GM12878 (cell line): ENCODE results near the gene SLC25A45. TPM values are rescaled to one million over a fixed set of nuclear protein-coding genes. Genes with fewer than 3 reads are reported as not detected.

Experiments used
- ATAC-seq: fragments of 200-7000 bp; cut with Tn5 transposase; 3 replicates; pipeline ENCODE4 v1.9.1; 2020; ENCODE audit warnings: mild to moderate bottlenecking, moderate library complexity
- BruUV-seq: library from RNA; stranded (reverse); fragments of 400-500 nt; replicated peaks from 2 replicates; lab custom pipeline; 2021; lab: Mats Ljungman, UMichigan
- CTCF ChIA-PET: fragments of 300-600 bp; sonication (Branson Sonifier 250); formaldehyde crosslinking; extraction: SDS; loops from one replicate; lab custom pipeline; 2021; ENCODE audit warnings: inconsistent platforms; lab: Yijun Ruan, JAX
- POLR2A ChIA-PET: fragments of 350-600 bp; formaldehyde crosslinking; extraction: SDS; loops from one replicate; lab custom pipeline; 2021; ENCODE audit warnings: inconsistent platforms; lab: Charles Lee
- RAD21 ChIA-PET: fragments of 300-600 bp; sonication (Branson Sonifier 250); formaldehyde crosslinking; loops from one replicate; lab custom pipeline; 2023; ENCODE audit warnings: antibody characterized with exemption; ENCODE audit not compliant: unreplicated experiment; lab: Charles Lee
- SMC1A ChIA-PET: fragments of 300-600 bp; sonication (Branson Sonifier 250); formaldehyde crosslinking; loops from one replicate; lab custom pipeline; 2023; ENCODE audit not compliant: unreplicated experiment, uncharacterized antibody; lab: Charles Lee
- DNase-seq: peaks from one replicate; pipeline ENCODE4 v3.0.0-alpha.2; 2011; ENCODE audit warnings: low read depth, low spot score
- FAIRE-seq: peaks from 3 replicates; lab custom pipeline; 2011; peaks lifted over from hg19 to GRCh38; lab: Jason Lieb, UNC
- H2AFZ ChIP-seq: 2 replicates; pipeline ENCODE4 v1.6.0; 2011; ENCODE audit warnings: low read depth, low read length, control low read depth; ENCODE audit not compliant: control insufficient read depth
- H3K27ac ChIP-seq: 2 replicates; pipeline ENCODE4 v1.5.1; 2011; ENCODE audit warnings: control low read depth; ENCODE audit not compliant: control insufficient read depth, insufficient read depth
- H3K27me3 ChIP-seq, 2 experiments: replicated peaks in 1 of 2; 2 replicates each; pipeline versions ENCODE4 v1.6.0 to v1.6.1; 2011; ENCODE audit warnings: low read length in 1 of 2; ENCODE audit not compliant: control insufficient read depth in 2 of 2, insufficient read depth in 2 of 2
- H3K36me3 ChIP-seq, 2 experiments: 2 replicates each; pipeline ENCODE4 v1.5.1; 2011; ENCODE audit warnings: low read length in 1 of 2; ENCODE audit not compliant: control insufficient read depth in 2 of 2, insufficient read depth in 2 of 2
- H3K4me1 ChIP-seq: 2 replicates; pipeline ENCODE4 v1.6.1; 2011; ENCODE audit warnings: mild to moderate bottlenecking, low read length, moderate library complexity, mixed read lengths; ENCODE audit not compliant: control insufficient read depth, insufficient read depth
- H3K4me2 ChIP-seq: 2 replicates; pipeline ENCODE4 v1.6.0; 2011; ENCODE audit warnings: control low read depth; ENCODE audit not compliant: control insufficient read depth, insufficient read depth
- H3K4me3 ChIP-seq: fragments of 200-600 bp; sonication (generic); 2 replicates; pipeline ENCODE4 v1.5.1; 2016
- H3K79me2 ChIP-seq: 2 replicates; pipeline ENCODE4 v1.6.0; 2011; ENCODE audit warnings: low read length; ENCODE audit not compliant: control insufficient read depth, insufficient read depth
- H3K9ac ChIP-seq: 2 replicates; pipeline ENCODE4 v1.8.0; 2011; ENCODE audit warnings: low read length, control low read depth, mixed read lengths; ENCODE audit not compliant: control insufficient read depth, insufficient read depth
- H3K9me3 ChIP-seq: replicated peaks from 3 replicates; pipeline ENCODE4 v1.5.1; 2011; ENCODE audit warnings: mild to moderate bottlenecking, low read length; ENCODE audit not compliant: control insufficient read depth, insufficient read depth
- H4K20me1 ChIP-seq: 2 replicates; pipeline ENCODE4 v1.6.0; 2011; ENCODE audit not compliant: control insufficient read depth, insufficient read depth
- CBX3 ChIP-seq: fragments of 200-600 bp; sonication (generic); IDR thresholded peaks from 2 replicates; pipeline ENCODE4 v1.6.1; 2016; ENCODE audit warnings: low read depth, borderline replicate concordance
- CREB1 ChIP-seq: IDR thresholded peaks from 2 replicates; pipeline ENCODE4 v1.6.1; 2012; ENCODE audit warnings: low read depth, mild to moderate bottlenecking, inconsistent platforms
- EZH2 ChIP-seq: IDR thresholded peaks from 2 replicates; pipeline ENCODE4 v1.6.1; 2012; ENCODE audit warnings: low read depth, mild to moderate bottlenecking, control low read depth, inconsistent platforms, low read length, borderline replicate concordance; ENCODE audit not compliant: control insufficient read depth
- HDAC6 ChIP-seq: fragments of 200-600 bp; sonication (generic); IDR thresholded peaks from one replicate; pipeline ENCODE4 v1.8.0; 2017; ENCODE audit warnings: antibody characterized with exemption; ENCODE audit not compliant: unreplicated experiment
- JUNB ChIP-seq: IDR thresholded peaks from 2 replicates; pipeline ENCODE4 v1.6.1; 2016; ENCODE audit warnings: antibody characterized with exemption, mild to moderate bottlenecking
- NRF1 ChIP-seq: conservative IDR thresholded peaks from 2 replicates; pipeline ENCODE4 v1.6.1; 2011; ENCODE audit warnings: mild to moderate bottlenecking, low read depth, low read length, improper control_type of control experiment
- SREBF2 ChIP-seq: IDR thresholded peaks from 2 replicates; pipeline ENCODE4 v1.6.1; 2012; ENCODE audit warnings: mild to moderate bottlenecking, low read length
- ZSCAN29 ChIP-seq: fragments of 450-650 bp; IDR thresholded peaks from 2 replicates; pipeline ENCODE4 v1.6.1; 2017; ENCODE audit warnings: mild to moderate bottlenecking, moderate library complexity
- WGBS: methylation state at CpG from one replicate; pipeline ENCODE4 v1.1.6; 2016; ENCODE audit warnings: low lambda C conversion rate; ENCODE audit not compliant: insufficient replicate concordance, insufficient coverage; ENCODE audit errors: missing lambda C conversion rate; 5-methylcytosine and 5-hydroxymethylcytosine counted together
- in situ Hi-C: fragments of 300-500 bp; cut with MboI; formaldehyde crosslinking; loops from 9 replicates; pipeline ENCODE4 v1.14.3; 2018; ENCODE audit warnings: mixed read lengths
- intact Hi-C: fragments of 100-400 bp; cut with micrococcal nuclease; formaldehyde crosslinking; loops from one replicate; pipeline ENCODE4 v1.14.2; 2022; ENCODE audit not compliant: unreplicated experiment
- polyA plus RNA-seq, 11 experiments: library from polyadenylated mRNA; depleted of rRNA in 4 of 11; unstranded in 6 of 11; stranded (reverse) in 5 of 11; fragments of >200 nt; fragmentation: Nextera tagmentation in 4 of 11; fragmentation: Illumina TruSeq in 1 of 11; extraction: Ambion mirVana in 4 of 11; extraction: Trizol in 1 of 11; gene quantifications; 1 replicate in 1 of 11; 2 replicates in 10 of 11; pipeline versions ENCODE4 v1.2.1 to v1.2.3, GENCODE V29; 2011 to 2016; ENCODE audit warnings: inconsistent platforms in 2 of 11, missing spikeins in 2 of 11, low read depth in 1 of 11
- total RNA-seq, 4 experiments: library from RNA; depleted of rRNA in 3 of 4; stranded (reverse); fragments of >200 nt in 3 of 4; fragmentation: Illumina TruSeq in 1 of 4; extraction: Trizol in 1 of 4; gene quantifications; 2 replicates each; pipeline versions ENCODE4 v1.2.1 to v1.2.3, GENCODE V29; 2013 to 2021
- TF ChIP-seq, protein P1 (sequence below): IDR thresholded peaks from 2 replicates; pipeline ENCODE4 v1.6.1; 2012; ENCODE audit warnings: mild to moderate bottlenecking, low read depth, low read length
- TF ChIP-seq, protein P2 (sequence below): fragments of 450-650 bp; IDR thresholded peaks from 2 replicates; pipeline ENCODE4 v1.6.1; 2017; ENCODE audit warnings: mild to moderate bottlenecking, moderate library complexity

Gene SLC25A45
- total and polyA plus RNA-seq, 10 of the 15 experiments (the other 5 are each of a cell fraction or from before 2014, with no cell fraction given): 4.1 to 35.2 (median 20.3) TPM

DNA sequence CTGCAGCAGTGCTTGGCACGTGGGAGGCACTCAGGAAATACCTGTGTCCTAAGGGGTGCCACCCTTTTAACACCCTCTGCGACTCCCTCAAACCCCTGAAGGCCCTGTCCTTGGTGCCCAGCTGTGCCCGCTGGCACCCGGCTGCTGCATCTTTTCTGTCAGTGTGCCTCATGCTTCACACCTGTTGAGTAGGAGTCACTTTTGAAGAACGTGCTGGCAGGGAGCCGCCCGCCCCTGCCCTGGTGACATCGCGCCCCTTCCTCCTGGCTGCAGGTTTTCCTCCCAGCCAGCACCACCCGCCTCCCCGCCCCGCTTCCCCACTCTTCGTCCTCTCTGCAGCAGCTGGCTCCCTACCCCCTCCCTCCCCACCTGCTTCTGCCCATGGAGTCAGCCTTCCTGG, 21.8 kb upstream of the SLC25A45 start:
- TF ChIP-seq NRF1 (no peak), ZSCAN29 (no peak), SREBF2 (no peak), CBX3 (no peak), EZH2 (no peak), JUNB (no peak), CREB1 (no peak), HDAC6 (no peak)
- TF ChIP-seq, protein P1, sequence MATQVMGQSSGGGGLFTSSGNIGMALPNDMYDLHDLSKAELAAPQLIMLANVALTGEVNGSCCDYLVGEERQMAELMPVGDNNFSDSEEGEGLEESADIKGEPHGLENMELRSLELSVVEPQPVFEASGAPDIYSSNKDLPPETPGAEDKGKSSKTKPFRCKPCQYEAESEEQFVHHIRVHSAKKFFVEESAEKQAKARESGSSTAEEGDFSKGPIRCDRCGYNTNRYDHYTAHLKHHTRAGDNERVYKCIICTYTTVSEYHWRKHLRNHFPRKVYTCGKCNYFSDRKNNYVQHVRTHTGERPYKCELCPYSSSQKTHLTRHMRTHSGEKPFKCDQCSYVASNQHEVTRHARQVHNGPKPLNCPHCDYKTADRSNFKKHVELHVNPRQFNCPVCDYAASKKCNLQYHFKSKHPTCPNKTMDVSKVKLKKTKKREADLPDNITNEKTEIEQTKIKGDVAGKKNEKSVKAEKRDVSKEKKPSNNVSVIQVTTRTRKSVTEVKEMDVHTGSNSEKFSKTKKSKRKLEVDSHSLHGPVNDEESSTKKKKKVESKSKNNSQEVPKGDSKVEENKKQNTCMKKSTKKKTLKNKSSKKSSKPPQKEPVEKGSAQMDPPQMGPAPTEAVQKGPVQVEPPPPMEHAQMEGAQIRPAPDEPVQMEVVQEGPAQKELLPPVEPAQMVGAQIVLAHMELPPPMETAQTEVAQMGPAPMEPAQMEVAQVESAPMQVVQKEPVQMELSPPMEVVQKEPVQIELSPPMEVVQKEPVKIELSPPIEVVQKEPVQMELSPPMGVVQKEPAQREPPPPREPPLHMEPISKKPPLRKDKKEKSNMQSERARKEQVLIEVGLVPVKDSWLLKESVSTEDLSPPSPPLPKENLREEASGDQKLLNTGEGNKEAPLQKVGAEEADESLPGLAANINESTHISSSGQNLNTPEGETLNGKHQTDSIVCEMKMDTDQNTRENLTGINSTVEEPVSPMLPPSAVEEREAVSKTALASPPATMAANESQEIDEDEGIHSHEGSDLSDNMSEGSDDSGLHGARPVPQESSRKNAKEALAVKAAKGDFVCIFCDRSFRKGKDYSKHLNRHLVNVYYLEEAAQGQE: no peak
- TF ChIP-seq, protein P2, sequence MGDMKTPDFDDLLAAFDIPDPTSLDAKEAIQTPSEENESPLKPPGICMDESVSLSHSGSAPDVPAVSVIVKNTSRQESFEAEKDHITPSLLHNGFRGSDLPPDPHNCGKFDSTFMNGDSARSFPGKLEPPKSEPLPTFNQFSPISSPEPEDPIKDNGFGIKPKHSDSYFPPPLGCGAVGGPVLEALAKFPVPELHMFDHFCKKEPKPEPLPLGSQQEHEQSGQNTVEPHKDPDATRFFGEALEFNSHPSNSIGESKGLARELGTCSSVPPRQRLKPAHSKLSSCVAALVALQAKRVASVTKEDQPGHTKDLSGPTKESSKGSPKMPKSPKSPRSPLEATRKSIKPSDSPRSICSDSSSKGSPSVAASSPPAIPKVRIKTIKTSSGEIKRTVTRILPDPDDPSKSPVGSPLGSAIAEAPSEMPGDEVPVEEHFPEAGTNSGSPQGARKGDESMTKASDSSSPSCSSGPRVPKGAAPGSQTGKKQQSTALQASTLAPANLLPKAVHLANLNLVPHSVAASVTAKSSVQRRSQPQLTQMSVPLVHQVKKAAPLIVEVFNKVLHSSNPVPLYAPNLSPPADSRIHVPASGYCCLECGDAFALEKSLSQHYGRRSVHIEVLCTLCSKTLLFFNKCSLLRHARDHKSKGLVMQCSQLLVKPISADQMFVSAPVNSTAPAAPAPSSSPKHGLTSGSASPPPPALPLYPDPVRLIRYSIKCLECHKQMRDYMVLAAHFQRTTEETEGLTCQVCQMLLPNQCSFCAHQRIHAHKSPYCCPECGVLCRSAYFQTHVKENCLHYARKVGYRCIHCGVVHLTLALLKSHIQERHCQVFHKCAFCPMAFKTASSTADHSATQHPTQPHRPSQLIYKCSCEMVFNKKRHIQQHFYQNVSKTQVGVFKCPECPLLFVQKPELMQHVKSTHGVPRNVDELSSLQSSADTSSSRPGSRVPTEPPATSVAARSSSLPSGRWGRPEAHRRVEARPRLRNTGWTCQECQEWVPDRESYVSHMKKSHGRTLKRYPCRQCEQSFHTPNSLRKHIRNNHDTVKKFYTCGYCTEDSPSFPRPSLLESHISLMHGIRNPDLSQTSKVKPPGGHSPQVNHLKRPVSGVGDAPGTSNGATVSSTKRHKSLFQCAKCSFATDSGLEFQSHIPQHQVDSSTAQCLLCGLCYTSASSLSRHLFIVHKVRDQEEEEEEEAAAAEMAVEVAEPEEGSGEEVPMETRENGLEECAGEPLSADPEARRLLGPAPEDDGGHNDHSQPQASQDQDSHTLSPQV: no peak
- Histone ChIP-seq H3K9me3 (no peaks in the 10 kb centered on the region), H2AFZ (no peak overlapping the region), H3K79me2 (no peaks in the 10 kb centered on the region; the same call in 1 of the 2 replicates), H3K4me2 (peak overlapping the region; percentile 28), H3K4me3 (no peak overlapping the region), H3K27ac (peak overlapping the region; percentile 91), H3K27me3 (no peaks in the 10 kb centered on the region), H4K20me1 (no peaks in the 10 kb centered on the region), H3K4me1 (peaks cover 20% of the 10 kb centered on the region), H3K9ac (peak overlapping the region; percentile 41), H3K36me3 (peaks cover 22 to 23% of the 10 kb centered on the region in 2 experiments)
- POLR2A ChIA-PET: interaction anchor here (0.7 to 2.8 kb wide), 7 partner anchors 9 to 26 kb away, joined by 3 to 10 read pairs (median 3); no protein-coding TSS in a partner anchor
- no peak for DNase-seq
- no peak for FAIRE-seq
- no TSS peak for BruUV-seq
- RAD21 ChIA-PET: interaction anchor here (0.7 to 1.5 kb wide), 8 partner anchors 12 to 107 kb away, joined by 3 to 4 read pairs (median 3); no protein-coding TSS in a partner anchor
- in situ Hi-C loops: no loop called here
- CTCF ChIA-PET: interaction anchor here (1.6 to 2.9 kb wide), 2 partner anchors 12 to 16 kb away, joined by 4 to 13 read pairs; no protein-coding TSS in a partner anchor
- SMC1A ChIA-PET: interaction anchor here (1.0 to 1.2 kb wide), 5 partner anchors 11 to 65 kb away, joined by 3 read pairs; no protein-coding TSS in a partner anchor
- 18% methylated on average over 9 of the region's 13 CpGs for WGBS
- intact Hi-C loops: no loop called here
- no peak for ATAC-seq
